Neutrophil (primary cell): ENCODE data around the gene IGFBP1.

ENCODE experiments used
- H3K27ac ChIP-seq: fragments of 200-600 bp; sonication (generic); 2 replicates; pipeline ENCODE4 v1.5.1; 2016; ENCODE audit warnings: mild to moderate bottlenecking, moderate library complexity
- H3K27me3 ChIP-seq: fragments of 200-600 bp; sonication (generic); 2 replicates; pipeline ENCODE4 v1.6.0; 2016; ENCODE audit warnings: mild to moderate bottlenecking
- H3K36me3 ChIP-seq: fragments of 200-600 bp; sonication (generic); 2 replicates; pipeline ENCODE4 v1.5.1; 2017
- H3K4me1 ChIP-seq, 2 experiments: fragments of 200-600 bp in 1 of 2; sonication (generic) in 1 of 2; 1 replicate in 1 of 2; 2 replicates in 1 of 2; pipeline versions ENCODE4 v1.5.1 to v1.6.1; 2013 to 2016; ENCODE audit warnings: low read depth in 1 of 2, low read length in 1 of 2, mild to moderate bottlenecking in 1 of 2, moderate library complexity in 1 of 2; ENCODE audit not compliant: control insufficient read depth in 1 of 2, insufficient read depth in 1 of 2
- H3K4me3 ChIP-seq, 2 experiments: fragments of 200-600 bp in 1 of 2; sonication (generic) in 1 of 2; 1 replicate in 1 of 2; 2 replicates in 1 of 2; pipeline ENCODE4 v1.5.1; 2013 to 2016; ENCODE audit warnings: low read depth in 1 of 2, low read length in 1 of 2, mild to moderate bottlenecking in 1 of 2, moderate library complexity in 1 of 2
- H3K9me3 ChIP-seq: fragments of 200-600 bp; sonication (generic); 2 replicates; pipeline ENCODE4 v1.5.1; 2016
- TF ChIP-seq, protein P1 (sequence below): fragments of 200-600 bp; sonication (generic); IDR thresholded peaks from 2 replicates; pipeline ENCODE4 v1.5.1; 2016; ENCODE audit warnings: antibody characterized with exemption

IGFBP1 gene

DNA sequence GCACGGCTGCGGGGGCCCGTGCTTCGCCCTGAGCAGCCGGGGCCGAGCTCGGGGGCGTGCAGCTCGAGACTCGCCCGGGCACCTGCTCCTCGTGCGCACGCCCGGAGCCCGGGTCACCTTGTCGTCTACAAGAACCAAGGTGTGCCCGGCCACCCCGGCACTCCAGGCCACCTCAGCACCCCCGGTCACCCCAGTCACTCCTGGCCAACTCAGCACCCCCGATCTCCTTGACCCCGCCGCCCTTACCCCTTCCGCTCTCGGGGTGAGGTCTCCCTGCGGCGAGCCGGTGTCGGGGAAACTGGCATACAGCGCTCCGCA lies 33.1 kb downstream of the IGFBP1 start:
- TF ChIP-seq, protein P1, sequence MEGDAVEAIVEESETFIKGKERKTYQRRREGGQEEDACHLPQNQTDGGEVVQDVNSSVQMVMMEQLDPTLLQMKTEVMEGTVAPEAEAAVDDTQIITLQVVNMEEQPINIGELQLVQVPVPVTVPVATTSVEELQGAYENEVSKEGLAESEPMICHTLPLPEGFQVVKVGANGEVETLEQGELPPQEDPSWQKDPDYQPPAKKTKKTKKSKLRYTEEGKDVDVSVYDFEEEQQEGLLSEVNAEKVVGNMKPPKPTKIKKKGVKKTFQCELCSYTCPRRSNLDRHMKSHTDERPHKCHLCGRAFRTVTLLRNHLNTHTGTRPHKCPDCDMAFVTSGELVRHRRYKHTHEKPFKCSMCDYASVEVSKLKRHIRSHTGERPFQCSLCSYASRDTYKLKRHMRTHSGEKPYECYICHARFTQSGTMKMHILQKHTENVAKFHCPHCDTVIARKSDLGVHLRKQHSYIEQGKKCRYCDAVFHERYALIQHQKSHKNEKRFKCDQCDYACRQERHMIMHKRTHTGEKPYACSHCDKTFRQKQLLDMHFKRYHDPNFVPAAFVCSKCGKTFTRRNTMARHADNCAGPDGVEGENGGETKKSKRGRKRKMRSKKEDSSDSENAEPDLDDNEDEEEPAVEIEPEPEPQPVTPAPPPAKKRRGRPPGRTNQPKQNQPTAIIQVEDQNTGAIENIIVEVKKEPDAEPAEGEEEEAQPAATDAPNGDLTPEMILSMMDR, result no peak
- H3K36me3 ChIP-seq, result no peaks in the 10 kb centered on the region
- peaks cover 91% of the 10 kb centered on the region for H3K27me3 ChIP-seq
- no peaks in the 10 kb centered on the region for H3K4me1 ChIP-seq
- H3K27ac ChIP-seq, result no peak overlapping the region
- H3K9me3 ChIP-seq, result no peaks in the 10 kb centered on the region
- no peak overlapping the region for H3K4me3 ChIP-seq

DNA sequence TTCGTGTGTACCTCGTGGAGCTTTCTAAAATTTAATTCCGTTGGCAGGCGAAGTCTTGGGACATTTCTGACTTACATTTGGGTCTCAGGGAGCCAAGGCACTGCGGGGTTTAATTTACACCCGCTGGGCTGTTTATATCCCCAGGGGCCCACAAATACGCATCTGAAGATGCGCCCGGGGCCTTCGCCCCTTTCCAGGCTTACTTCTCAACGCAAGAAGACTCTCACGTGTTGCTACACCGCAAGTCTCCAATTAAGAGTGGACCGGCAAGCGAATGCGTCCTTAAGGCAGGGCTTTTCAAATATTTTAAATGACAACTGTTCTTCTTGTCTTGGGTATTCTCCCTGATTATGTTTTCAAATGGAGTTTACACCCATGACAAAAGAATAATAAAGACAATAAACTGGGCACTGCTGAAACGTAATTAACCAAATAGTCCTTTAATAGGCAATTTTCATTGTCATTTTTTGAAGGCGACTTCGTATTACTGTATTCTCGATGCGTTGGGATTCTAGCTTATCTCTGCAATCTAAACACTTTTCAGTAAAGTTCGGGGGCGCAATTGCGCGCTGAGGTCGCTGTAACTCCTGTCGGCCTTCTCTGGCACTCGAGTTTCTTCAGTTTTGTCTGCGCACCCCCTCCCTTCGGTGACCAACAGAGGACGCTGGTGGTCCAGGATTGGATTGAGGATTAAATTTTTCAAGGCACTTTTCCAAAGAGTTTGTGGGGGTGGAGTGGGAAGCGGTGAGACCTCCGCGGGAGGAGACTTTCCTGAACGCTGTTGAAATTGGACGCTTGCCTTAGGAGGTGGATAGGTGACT lies 33.6 kb downstream of the IGFBP1 start:
- Histone ChIP-seq H3K27me3 (peaks cover 85% of the 10 kb centered on the region), H3K27ac (no peak overlapping the region), H3K4me1 (no peaks in the 10 kb centered on the region), H3K9me3 (no peaks in the 10 kb centered on the region), H3K36me3 (no peaks in the 10 kb centered on the region), H3K4me3 (no peak overlapping the region)
- TF ChIP-seq, protein P1, result no peak

GRCh38 chr7:45922810-45923209 lies 34.5 kb downstream of the IGFBP1 start:
- Histone ChIP-seq H3K36me3 (no peaks in the 10 kb centered on the region), H3K9me3 (no peaks in the 10 kb centered on the region), H3K27me3 (peaks cover 78% of the 10 kb centered on the region), H3K4me3 (no peak overlapping the region), H3K4me1 (no peaks in the 10 kb centered on the region), H3K27ac (no peak overlapping the region)
- TF ChIP-seq, protein P1, result no peak

GRCh38 chr7:45923290-45923689 lies 35.0 kb downstream of the IGFBP1 start:
- H3K4me1 ChIP-seq, result no peaks in the 10 kb centered on the region
- no peaks in the 10 kb centered on the region for H3K9me3 ChIP-seq
- no peak overlapping the region for H3K27ac ChIP-seq
- H3K27me3 ChIP-seq, result peaks cover 75% of the 10 kb centered on the region
- H3K36me3 ChIP-seq, result no peaks in the 10 kb centered on the region
- TF ChIP-seq, protein P1, result no peak
- H3K4me3 ChIP-seq, result no peak overlapping the region

DNA sequence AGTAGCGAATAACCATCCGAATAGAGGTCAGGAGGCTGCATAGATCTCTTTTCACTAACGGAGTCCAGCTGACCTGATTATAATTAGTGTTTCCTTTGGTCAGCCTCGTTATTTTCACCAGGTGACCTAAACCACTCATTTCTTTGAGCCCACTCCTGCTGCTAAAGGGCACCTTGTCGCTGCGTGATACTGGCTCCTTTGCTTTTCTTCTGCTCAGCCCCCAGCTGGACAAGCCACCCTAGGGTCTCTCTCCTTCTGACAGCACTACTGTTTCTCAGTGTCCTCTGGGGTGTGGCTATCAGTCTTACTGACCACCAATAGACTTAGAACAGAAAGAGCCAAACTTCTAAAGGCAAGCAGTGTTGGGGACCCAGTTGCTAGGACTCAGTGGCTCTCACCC lies 35.5 kb downstream of the IGFBP1 start:
- no peaks in the 10 kb centered on the region for H3K4me1 ChIP-seq
- no peaks in the 10 kb centered on the region for H3K36me3 ChIP-seq
- no peak overlapping the region for H3K4me3 ChIP-seq
- H3K27ac ChIP-seq, result no peak overlapping the region
- peaks cover 75% of the 10 kb centered on the region for H3K27me3 ChIP-seq
- TF ChIP-seq, protein P1, result no peak
- no peaks in the 10 kb centered on the region for H3K9me3 ChIP-seq
